Transverse colon (tissue), 4 donors: Measurements from ENCODE around the gene USP16.

Experiments used
- POLR2AphosphoS5 ChIP-seq, 3 donors: sonication (generic); formaldehyde crosslinking; IDR thresholded peaks; one replicate each; pipeline ENCODE4 v1.6.1; 2016; ENCODE audit warnings: antibody characterized with exemption in 3 of 3
- TF ChIP-seq, protein P1 (sequence below), 5 experiments: fragments of 200-600 bp in 3 of 5; fragments of 450-650 bp in 2 of 5; sonication (generic) in 3 of 5; IDR thresholded peaks; 1 replicate in 2 of 5; 2 replicates in 3 of 5; pipeline ENCODE4 v1.5.1; 2016 to 2017; ENCODE audit warnings: antibody characterized with exemption in 5 of 5, inconsistent platforms in 3 of 5, mild to moderate bottlenecking in 2 of 5, moderate library complexity in 1 of 5

DNA sequence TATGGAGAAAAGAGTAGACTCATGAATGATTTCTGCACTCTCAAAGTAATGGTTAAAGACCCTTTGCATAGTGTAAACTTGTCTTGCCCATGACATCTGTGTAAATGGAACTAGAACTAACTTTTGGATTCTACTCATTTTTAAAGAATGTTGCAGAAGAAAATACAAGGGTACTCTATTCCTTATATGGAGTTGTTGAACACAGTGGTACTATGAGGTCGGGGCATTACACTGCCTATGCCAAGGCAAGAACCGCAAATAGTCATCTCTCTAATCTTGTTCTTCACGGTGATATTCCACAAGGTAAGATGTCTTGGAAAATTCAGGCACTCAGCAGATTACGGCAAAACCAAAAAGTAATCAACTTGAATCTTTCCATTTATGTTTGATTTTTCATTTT lies 29.2 kb downstream of the USP16 start:
- TF ChIP-seq, protein P1, sequence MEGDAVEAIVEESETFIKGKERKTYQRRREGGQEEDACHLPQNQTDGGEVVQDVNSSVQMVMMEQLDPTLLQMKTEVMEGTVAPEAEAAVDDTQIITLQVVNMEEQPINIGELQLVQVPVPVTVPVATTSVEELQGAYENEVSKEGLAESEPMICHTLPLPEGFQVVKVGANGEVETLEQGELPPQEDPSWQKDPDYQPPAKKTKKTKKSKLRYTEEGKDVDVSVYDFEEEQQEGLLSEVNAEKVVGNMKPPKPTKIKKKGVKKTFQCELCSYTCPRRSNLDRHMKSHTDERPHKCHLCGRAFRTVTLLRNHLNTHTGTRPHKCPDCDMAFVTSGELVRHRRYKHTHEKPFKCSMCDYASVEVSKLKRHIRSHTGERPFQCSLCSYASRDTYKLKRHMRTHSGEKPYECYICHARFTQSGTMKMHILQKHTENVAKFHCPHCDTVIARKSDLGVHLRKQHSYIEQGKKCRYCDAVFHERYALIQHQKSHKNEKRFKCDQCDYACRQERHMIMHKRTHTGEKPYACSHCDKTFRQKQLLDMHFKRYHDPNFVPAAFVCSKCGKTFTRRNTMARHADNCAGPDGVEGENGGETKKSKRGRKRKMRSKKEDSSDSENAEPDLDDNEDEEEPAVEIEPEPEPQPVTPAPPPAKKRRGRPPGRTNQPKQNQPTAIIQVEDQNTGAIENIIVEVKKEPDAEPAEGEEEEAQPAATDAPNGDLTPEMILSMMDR (IDR thresholded peaks at IDR 0.05), result no peak
- TF ChIP-seq POLR2AphosphoS5 (IDR thresholded peaks at IDR 0.05), result no peak
